Left lobe of liver (tissue), 2 donors: ENCODE measurements around the gene DGKD. TPM values are rescaled to one million over a fixed set of nuclear protein-coding genes. Genes with fewer than 3 reads are reported as not detected.

Experiments used
- ATAC-seq: fragments of 200-7000 bp; cut with Tn5 transposase; one replicate; pipeline ENCODE4 v1.9.1; 2020; ENCODE audit warnings: mild to moderate bottlenecking, moderate library complexity
- DNase-seq: peaks from one replicate; pipeline ENCODE4 v3.0.0-alpha.2; 2020; ENCODE audit warnings: low spot score
- total RNA-seq: library from RNA; stranded (reverse); gene quantifications from one replicate; pipeline ENCODE4 v1.2.1, GENCODE V29; 2021
- donor health status: DM: no; HTN: no; CAD: no; lungs with moderate emphysema.
- donor health status: DM: no; HTN: yes; CAD: no.

DGKD gene
- total RNA-seq, 1 donor from 2014 or later = 17.9 TPM

GRCh38 chr2:233486778-233487552 is 132.7 kb downstream of the DGKD start:
- DNase-seq (no peak), ATAC-seq (no peak)

- DNase-seq (no peak), ATAC-seq (no peak)
Observed at GRCh38 chr2:233487748-233488345, 133.6 kb downstream of the DGKD start.

- ATAC-seq (no peak), DNase-seq (no peak)
Observed at GRCh38 chr2:233489143-233489542, 134.8 kb downstream of the DGKD start.

GRCh38 chr2:233489666-233490065 is 135.4 kb downstream of the DGKD start:
- DNase-seq = no peak
- ATAC-seq = no peak

- DNase-seq (no peak), ATAC-seq (no peak)
Observed at GRCh38 chr2:233490831-233491230, 136.5 kb downstream of the DGKD start.

- no peak for ATAC-seq
- DNase-seq = no peak
Observed at GRCh38 chr2:233491326-233491725, 137.0 kb downstream of the DGKD start.

- ATAC-seq = no peak
Observed at GRCh38 chr2:233492078-233492477, 137.8 kb downstream of the DGKD start.

GRCh38 chr2:233492751-233493150 is 138.5 kb downstream of the DGKD start:
- ATAC-seq = no peak

More at GRCh38 chr2:233492078-233492477, 137.8 kb downstream of the DGKD start:
- DNase-seq = no peak

GRCh38 chr2:233495503-233496496 is 141.5 kb downstream of the DGKD start:
- DNase-seq (no peak), ATAC-seq (no peak)

More at GRCh38 chr2:233492751-233493150, 138.5 kb downstream of the DGKD start:
- no peak for DNase-seq

GRCh38 chr2:233497692-233498091 is 143.4 kb downstream of the DGKD start:
- no peak for ATAC-seq
- no peak for DNase-seq

- ATAC-seq (no peak), DNase-seq (no peak)
Observed at GRCh38 chr2:233498126-233498525, 143.8 kb downstream of the DGKD start.

GRCh38 chr2:233499928-233500327 is 145.6 kb downstream of the DGKD start:
- ATAC-seq (no peak), DNase-seq (no peak)

- ATAC-seq = no peak
- no peak for DNase-seq
Observed at GRCh38 chr2:233501198-233502076, 147.1 kb downstream of the DGKD start.

GRCh38 chr2:233503481-233503880 is 149.2 kb downstream of the DGKD start:
- no peak for DNase-seq
- no peak for ATAC-seq

- ATAC-seq (no peak), DNase-seq (no peak)
Observed at GRCh38 chr2:233503947-233504637, 149.8 kb downstream of the DGKD start.

GRCh38 chr2:233513953-233514655 is 159.8 kb downstream of the DGKD start:
- ATAC-seq (no peak), DNase-seq (no peak)

- ATAC-seq (no peak), DNase-seq (no peak)
Observed at GRCh38 chr2:233519787-233520611, 165.7 kb downstream of the DGKD start.
